Measurements from ENCODE around the gene CDH13. TPM values are rescaled to one million over a fixed set of nuclear protein-coding genes. Genes with fewer than 3 reads are reported as not detected.

CDH13 gene
- polyA plus RNA-seq, 1 donor from 2014 or later, result 3.2 TPM

- H3K4me2 ChIP-seq (ENCODE audit: low read length), result no peak overlapping the region
- H3K36me3 ChIP-seq (ENCODE audit: insufficient read depth, low read length), result no peaks in the 10 kb centered on the region
- H4K20me1 ChIP-seq (ENCODE audit: insufficient read depth), result no peaks in the 10 kb centered on the region
- H3K4me3 ChIP-seq (ENCODE audit: low read length), result no peak overlapping the region
- H2AFZ ChIP-seq (ENCODE audit: low read depth, low read length), result no peak overlapping the region
- H3F3A ChIP-seq (ENCODE audit: insufficient read depth, low read length, poor library complexity, severe bottlenecking), result no peaks in the 10 kb centered on the region
- H3K9me2 ChIP-seq (ENCODE audit: insufficient read depth, low read length), result no peaks in the 10 kb centered on the region
- H3K27ac ChIP-seq (ENCODE audit: low read length), result no peak overlapping the region
- H3K9me3 ChIP-seq (ENCODE audit: low read length), result no peaks in the 10 kb centered on the region
- no peaks in the 10 kb centered on the region for H3K79me2 ChIP-seq (replicated peaks; ENCODE audit: insufficient read depth, low read length)
- H3K27me3 ChIP-seq (ENCODE audit: insufficient read depth, low read depth, low read length), result no peaks in the 10 kb centered on the region
- TF ChIP-seq TAF1 (IDR thresholded peaks at IDR 0.05; ENCODE audit: low read depth) (no peak), RAD21 (conservative IDR thresholded peaks at IDR 0.05) (no peak), CTCF (IDR thresholded peaks at IDR 0.05; ENCODE audit: poor library complexity, severe bottlenecking) (no peak), MXI1 (conservative IDR thresholded peaks at IDR 0.05; ENCODE audit: poor library complexity, severe bottlenecking) (no peak), POLR2AphosphoS5 (IDR thresholded peaks at IDR 0.05) (no peak), EP300 (conservative IDR thresholded peaks at IDR 0.05; ENCODE audit: poor library complexity, severe bottlenecking) (no peak), EZH2 (IDR thresholded peaks at IDR 0.05; ENCODE audit: borderline replicate concordance, insufficient read depth, low read length, poor library complexity, severe bottlenecking) (no peak), SMC3 (conservative IDR thresholded peaks at IDR 0.05; ENCODE audit: poor library complexity) (no peak), REST (IDR thresholded peaks at IDR 0.05; ENCODE audit: borderline replicate concordance) (no peak)
- H3K9ac ChIP-seq (ENCODE audit: low read length), result no peak overlapping the region
Observed at GRCh38 chr16:83233153-83233552, 606.4 kb downstream of the CDH13 start.

- H3K9ac ChIP-seq (ENCODE audit: low read length), result no peak overlapping the region
- H3K27ac ChIP-seq (ENCODE audit: low read length), result peak overlapping the region; percentile 15
- no peaks in the 10 kb centered on the region for H3K9me3 ChIP-seq (ENCODE audit: low read length)
- H3K4me2 ChIP-seq (ENCODE audit: low read length), result no peak overlapping the region
- no peaks in the 10 kb centered on the region for H3K79me2 ChIP-seq (replicated peaks; ENCODE audit: insufficient read depth, low read length)
- H3K4me3 ChIP-seq (ENCODE audit: low read length), result no peak overlapping the region
- H2AFZ ChIP-seq (ENCODE audit: low read depth, low read length), result no peak overlapping the region
- H3K36me3 ChIP-seq (ENCODE audit: insufficient read depth, low read length), result no peaks in the 10 kb centered on the region
- H3K9me2 ChIP-seq (ENCODE audit: insufficient read depth, low read length), result no peaks in the 10 kb centered on the region
- no peaks in the 10 kb centered on the region for H3K27me3 ChIP-seq (ENCODE audit: insufficient read depth, low read depth, low read length)
- TF ChIP-seq POLR2AphosphoS5 (IDR thresholded peaks at IDR 0.05), result peak; percentile 27
- no peak for TF ChIP-seq EP300 (conservative IDR thresholded peaks at IDR 0.05; ENCODE audit: poor library complexity, severe bottlenecking)
- TF ChIP-seq CTCF (IDR thresholded peaks at IDR 0.05; ENCODE audit: poor library complexity, severe bottlenecking), result no peak
- no peak for TF ChIP-seq RAD21 (conservative IDR thresholded peaks at IDR 0.05)
- H4K20me1 ChIP-seq (ENCODE audit: insufficient read depth), result no peaks in the 10 kb centered on the region
- H3F3A ChIP-seq (ENCODE audit: insufficient read depth, low read length, poor library complexity, severe bottlenecking), result no peaks in the 10 kb centered on the region
Observed at GRCh38 chr16:83238949-83239691, 612.4 kb downstream of the CDH13 start.

Data from neural cell (in vitro differentiated cells).